SK-N-SH (cell line): ENCODE data around the gene SEPTIN10. TPM values are rescaled to one million over a fixed set of nuclear protein-coding genes. Genes with fewer than 3 reads are reported as not detected.

Experiments used
- CTCF ChIA-PET: fragments of 300-600, 350-600 bp; formaldehyde crosslinking; extraction: SDS; loops from one replicate; lab custom pipeline; 2021; lab: Yijun Ruan, JAX
- POLR2A ChIA-PET: fragments of 350-600 bp; sonication (Branson Sonifier 250); formaldehyde crosslinking; extraction: SDS; loops from one replicate; lab custom pipeline; 2020; ENCODE audit warnings: antibody characterized with exemption, inconsistent platforms; lab: Yijun Ruan, JAX
- DNase-seq: peaks from one replicate; pipeline ENCODE4 v3.0.0; 2012
- H2AFZ ChIP-seq: fragments of 200-600 bp; sonication (generic); 2 replicates; pipeline ENCODE4 v1.8.1; 2016; ENCODE audit warnings: antibody characterized with exemption, mild to moderate bottlenecking, low read depth
- H3F3A ChIP-seq: fragments of 200-600 bp; sonication (generic); replicated peaks from 2 replicates; pipeline ENCODE3; 2016; ENCODE audit warnings: antibody characterized with exemption, mild to moderate bottlenecking; ENCODE audit not compliant: insufficient read depth
- H3K27ac ChIP-seq, 2 experiments: fragments of 200-500 bp in 1 of 2; fragments of 200-600 bp in 1 of 2; sonication (Bioruptor generic) in 1 of 2; sonication (generic), shearing (Covaris generic) in 1 of 2; 2 replicates each; pipeline versions ENCODE4 v1.5.1 to v1.6.1; 2014 to 2016; ENCODE audit warnings: low read depth in 2 of 2, inconsistent platforms in 1 of 2, low read length in 1 of 2, mild to moderate bottlenecking in 1 of 2, mixed read lengths in 1 of 2
- H3K27me3 ChIP-seq: fragments of 200-600 bp; sonication (generic), shearing (Covaris generic); 2 replicates; pipeline ENCODE4 v1.6.1; 2016; ENCODE audit warnings: mixed run types; ENCODE audit not compliant: insufficient read depth
- H3K36me3 ChIP-seq, 2 experiments: fragments of 200-500 bp in 1 of 2; fragments of 200-600 bp in 1 of 2; sonication (Bioruptor generic) in 1 of 2; sonication (generic) in 1 of 2; replicated peaks in 1 of 2; 2 replicates each; pipeline versions ENCODE3 to v1.5.1; 2014 to 2016; ENCODE audit warnings: low read length in 1 of 2, mild to moderate bottlenecking in 1 of 2; ENCODE audit not compliant: insufficient read depth in 2 of 2, control insufficient read depth in 1 of 2
- H3K4me1 ChIP-seq, 2 experiments: fragments of 200-500 bp in 1 of 2; fragments of 200-600 bp in 1 of 2; sonication (Bioruptor generic) in 1 of 2; sonication (generic), shearing (Covaris generic) in 1 of 2; 2 replicates each; pipeline versions ENCODE4 v1.5.1 to v1.6.1; 2014 to 2016; ENCODE audit warnings: low read depth in 1 of 2, low read length in 1 of 2, mixed run types in 1 of 2; ENCODE audit not compliant: insufficient read depth in 2 of 2, control insufficient read depth in 1 of 2
- H3K4me2 ChIP-seq: fragments of 200-600 bp; sonication (generic), shearing (Covaris generic); 2 replicates; pipeline ENCODE4 v1.6.1; 2017; ENCODE audit warnings: mixed run types
- H3K4me3 ChIP-seq, 2 experiments: fragments of 200-500 bp in 1 of 2; fragments of 200-600 bp in 1 of 2; sonication (Bioruptor generic) in 1 of 2; sonication (generic), shearing (Covaris generic) in 1 of 2; 2 replicates each; pipeline versions ENCODE4 v1.5.1 to v1.8.1; 2014 to 2016; ENCODE audit warnings: low read depth in 2 of 2, inconsistent platforms in 1 of 2, low read length in 1 of 2, mild to moderate bottlenecking in 1 of 2, mixed read lengths in 1 of 2, moderate library complexity in 1 of 2
- H3K79me2 ChIP-seq: fragments of 200-600 bp; sonication (generic); 2 replicates; pipeline ENCODE4 v1.8.1; 2017; ENCODE audit warnings: mild to moderate bottlenecking; ENCODE audit not compliant: insufficient read depth
- H3K9ac ChIP-seq: fragments of 200-600 bp; sonication (generic); 2 replicates; pipeline ENCODE4 v1.6.1; 2017; ENCODE audit warnings: mixed run types
- H3K9me2 ChIP-seq: fragments of 200-600 bp; sonication (generic); 2 replicates; pipeline ENCODE4 v1.6.1; 2017; ENCODE audit warnings: mixed run types
- H3K9me3 ChIP-seq: fragments of 200-600 bp; sonication (generic); 2 replicates; pipeline ENCODE4 v1.6.1; 2017; ENCODE audit warnings: mixed run types, mild to moderate bottlenecking, moderate library complexity
- H4K20me1 ChIP-seq: fragments of 200-600 bp; sonication (generic); 2 replicates; pipeline ENCODE4 v1.6.1; 2017; ENCODE audit warnings: mild to moderate bottlenecking, mixed run types; ENCODE audit not compliant: insufficient read depth
- CHD2 ChIP-seq: fragments of 150-350 bp; IDR thresholded peaks from 2 replicates; pipeline ENCODE4 v1.6.1; 2018; ENCODE audit warnings: low read length; ENCODE audit not compliant: partially characterized antibody
- CTCF ChIP-seq: fragments of 200-600 bp; sonication (generic); IDR thresholded peaks from 2 replicates; pipeline ENCODE4 v1.6.1; 2017; ENCODE audit warnings: antibody characterized with exemption, mild to moderate bottlenecking, moderate library complexity
- EZH2phosphoT487 ChIP-seq: fragments of 200-600 bp; sonication (generic); IDR thresholded peaks from 2 replicates; pipeline ENCODE4 v1.6.1; 2017; ENCODE audit warnings: low read depth, mixed run types, mild to moderate bottlenecking, antibody characterized with exemption, moderate library complexity, borderline replicate concordance
- FOXJ3 ChIP-seq: sonication (generic); formaldehyde crosslinking; IDR thresholded peaks from 2 replicates; pipeline ENCODE4 v1.5.1; 2020; ENCODE audit warnings: mild to moderate bottlenecking, missing genetic modification reagents
- GABPA ChIP-seq: IDR thresholded peaks from 2 replicates; pipeline ENCODE4 v1.4.0; 2012; ENCODE audit warnings: low read depth, mild to moderate bottlenecking
- MAX ChIP-seq: IDR thresholded peaks from 2 replicates; pipeline ENCODE4 v1.4.0; 2012; ENCODE audit warnings: low read depth
- NFIC ChIP-seq: IDR thresholded peaks from 2 replicates; pipeline ENCODE4 v1.4.0; 2012; ENCODE audit warnings: borderline replicate concordance
- NRF1 ChIP-seq: IDR thresholded peaks from 2 replicates; pipeline ENCODE4 v1.6.1; 2012; ENCODE audit warnings: low read depth, mild to moderate bottlenecking, low read length
- REST ChIP-seq: IDR thresholded peaks from 2 replicates; pipeline ENCODE4 v1.6.1; 2012; ENCODE audit warnings: mild to moderate bottlenecking, low read depth, low read length, moderate library complexity
- RXRA ChIP-seq: IDR thresholded peaks from 2 replicates; pipeline ENCODE4 v1.4.0; 2012; ENCODE audit warnings: low read depth, mild to moderate bottlenecking, borderline replicate concordance
- SMC3 ChIP-seq: IDR thresholded peaks from 2 replicates; pipeline ENCODE4 v1.6.1; 2012; ENCODE audit warnings: low read depth, low read length, improper control_type of control experiment
- TAF1 ChIP-seq: IDR thresholded peaks from 2 replicates; pipeline ENCODE4 v1.6.1; 2012; ENCODE audit warnings: low read depth, mild to moderate bottlenecking, low read length, moderate library complexity, borderline replicate concordance
- TCF12 ChIP-seq: IDR thresholded peaks from 2 replicates; pipeline ENCODE4 v1.4.0; 2012
- USF1 ChIP-seq: IDR thresholded peaks from 2 replicates; pipeline ENCODE4 v1.4.0; 2012; ENCODE audit warnings: low read depth, borderline replicate concordance
- WGBS: methylation state at CpG from one replicate; pipeline ENCODE4 v1.1.6; 2017; ENCODE audit warnings: low lambda C conversion rate; 5-methylcytosine and 5-hydroxymethylcytosine counted together
- polyA plus RNA-seq, 3 experiments: library from polyadenylated mRNA; depleted of rRNA; stranded (reverse); fragments of >200 nt; gene quantifications; 2 replicates each; pipeline ENCODE4 v1.2.3, GENCODE V29; 2012

Gene SEPTIN10
- polyA plus RNA-seq, 1 of the 3 experiments (the other 2 are of a cell fraction) = 46.5 TPM

DNA sequence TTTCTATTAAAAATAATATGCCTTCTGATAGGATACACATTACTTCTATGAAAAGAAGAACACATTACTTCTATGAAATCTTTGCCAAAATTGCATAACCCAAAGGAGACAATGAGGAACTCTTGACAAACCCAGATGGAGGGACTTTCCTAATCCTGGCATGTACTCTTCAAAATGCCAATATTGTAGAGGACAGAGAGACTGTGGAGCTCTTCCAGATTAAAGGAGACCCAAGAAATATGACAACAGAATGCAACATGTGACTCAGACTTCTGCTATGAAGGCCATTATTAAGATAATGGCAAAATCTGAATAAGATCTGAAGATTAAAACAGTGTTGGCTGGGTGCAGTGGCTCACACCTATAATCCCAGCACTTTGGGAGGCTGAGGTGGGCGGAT, 22.6 kb upstream of the SEPTIN10 start:
- H3K9me3 ChIP-seq = no peaks in the 10 kb centered on the region
- no peaks in the 10 kb centered on the region for H3K9me2 ChIP-seq
- TF ChIP-seq NFIC (no peak), EZH2phosphoT487 (no peak), TCF12 (no peak), REST (no peak), CTCF (no peak), NRF1 (no peak), CHD2 (no peak), USF1 (no peak), TAF1 (no peak), FOXJ3 (CRISPR knock-in tag) (no peak), MAX (no peak), GABPA (no peak), SMC3 (no peak), RXRA (no peak)
- no peak overlapping the region for H3K9ac ChIP-seq
- H3K27ac ChIP-seq = no peak overlapping the region
- H3K36me3 ChIP-seq = no peaks in the 10 kb centered on the region
- no peaks in the 10 kb centered on the region for H3F3A ChIP-seq
- H4K20me1 ChIP-seq = no peaks in the 10 kb centered on the region
- H2AFZ ChIP-seq = no peak overlapping the region
- no peak for DNase-seq
- ChIA-PET CTCF (no interaction called here), POLR2A (no interaction called here)
- no peak overlapping the region for H3K4me3 ChIP-seq
- no peaks in the 10 kb centered on the region for H3K4me1 ChIP-seq
- H3K79me2 ChIP-seq = no peaks in the 10 kb centered on the region
- no peak overlapping the region for H3K4me2 ChIP-seq
- H3K27me3 ChIP-seq = no peaks in the 10 kb centered on the region
- WGBS = 88% methylated on average over 1 of the region's 1 CpG
